Measurements from ENCODE around the gene ZNF507.

Gene ZNF507

DNA sequence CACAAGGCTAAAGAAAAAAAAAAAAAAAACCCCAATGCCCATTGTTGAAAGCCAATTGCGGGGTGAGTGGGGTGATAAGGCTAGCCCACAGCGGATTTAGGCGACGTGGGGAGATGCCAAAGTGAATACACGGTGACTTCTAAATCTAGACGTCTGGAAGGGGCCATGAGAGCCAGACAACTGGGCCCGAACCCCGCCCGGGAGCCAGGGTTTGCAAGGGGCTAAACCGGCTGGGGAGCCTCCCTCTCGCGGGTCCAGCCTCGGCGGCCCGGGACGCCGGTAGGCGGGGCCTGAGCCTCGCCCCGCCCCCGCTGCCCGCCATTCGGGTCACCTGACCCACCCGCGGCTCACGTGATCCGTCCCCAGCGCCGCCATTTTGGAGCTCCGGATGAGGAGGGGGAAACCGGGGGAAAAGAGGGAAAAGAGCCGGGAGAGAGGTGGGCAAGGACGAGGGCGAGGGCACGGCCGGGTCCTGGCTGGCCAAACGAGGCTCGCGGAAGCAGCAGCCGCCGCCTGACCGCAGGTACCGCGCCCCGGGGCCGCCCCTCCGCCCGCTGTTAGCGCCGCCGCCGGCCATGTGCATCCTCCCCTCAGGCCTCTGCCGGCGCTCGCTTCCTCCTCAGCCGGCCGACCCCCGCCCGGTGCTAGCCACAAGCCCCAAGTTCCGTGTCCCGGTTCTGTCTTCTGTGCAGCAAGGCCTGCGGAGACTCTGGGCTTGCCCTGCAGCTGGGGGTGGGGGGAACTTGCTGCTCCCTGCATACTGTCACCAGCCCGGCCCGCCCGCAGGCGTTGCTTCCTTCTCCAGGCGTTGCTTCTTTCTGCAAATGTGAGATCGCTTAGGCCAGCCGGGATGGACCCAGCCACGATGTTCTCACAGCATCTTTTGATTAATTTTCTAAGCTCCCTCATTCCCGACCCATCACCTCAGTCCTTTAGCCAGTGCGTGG, at the start of gene ZNF507:
Gene ZNF507 (plus strand): TSS at position 350 of the 947 bp plus-strand sequence. CDS start 7,221 bp downstream, outside the sequence.
- DNase-seq = peak; percentile 88 to 89

DNA sequence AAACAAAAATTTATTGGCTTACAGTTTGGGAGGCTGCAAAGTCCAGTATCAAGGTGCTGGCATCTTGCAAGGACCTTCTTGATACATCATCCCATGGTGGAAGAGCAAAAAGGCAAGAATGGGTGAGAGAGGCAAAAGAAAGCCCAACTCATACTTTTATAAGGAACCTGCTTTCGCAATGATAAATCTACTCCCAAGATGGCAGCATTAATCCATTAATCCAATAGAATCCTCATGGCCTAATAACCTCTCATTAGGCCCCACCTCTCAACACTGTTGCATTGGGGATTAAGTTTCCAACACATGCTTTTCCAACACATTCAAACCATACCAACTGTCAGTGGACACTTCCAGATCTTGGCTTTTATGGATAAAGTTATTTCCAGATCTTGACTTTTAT, 48.7 kb upstream of the ZNF507 start:
- DNase-seq = no peak

- no peak for DNase-seq
Observed at GRCh38 chr19:32302778-32303177, 42.6 kb upstream of the ZNF507 start.

GRCh38 chr19:32303193-32303592, 42.2 kb upstream of the ZNF507 start:
- DNase-seq = no peak

DNA sequence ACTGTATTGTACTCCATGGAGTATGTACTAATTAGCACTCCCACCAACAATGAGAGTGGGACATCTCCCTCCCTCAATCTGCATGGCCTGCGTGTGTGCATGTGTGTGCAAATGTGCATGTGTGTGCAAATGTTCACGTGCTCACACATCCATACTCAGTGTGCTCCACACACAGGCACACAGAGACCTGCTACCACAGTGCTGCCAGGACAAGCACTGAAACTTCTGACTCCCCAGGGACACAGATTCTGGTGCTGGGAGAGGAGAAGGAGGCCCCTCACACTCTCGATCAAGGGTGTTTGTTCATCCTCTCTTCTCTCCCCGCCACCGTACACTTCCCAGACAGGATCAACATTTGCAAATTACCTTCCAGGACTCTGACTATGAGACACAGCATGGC, 37.8 kb upstream of the ZNF507 start:
- no peak for DNase-seq

GRCh38 chr19:32308431-32309077, 36.9 kb upstream of the ZNF507 start:
- no peak for DNase-seq

- no peak for DNase-seq
Observed at GRCh38 chr19:32309711-32310390, 35.6 kb upstream of the ZNF507 start.

DNA sequence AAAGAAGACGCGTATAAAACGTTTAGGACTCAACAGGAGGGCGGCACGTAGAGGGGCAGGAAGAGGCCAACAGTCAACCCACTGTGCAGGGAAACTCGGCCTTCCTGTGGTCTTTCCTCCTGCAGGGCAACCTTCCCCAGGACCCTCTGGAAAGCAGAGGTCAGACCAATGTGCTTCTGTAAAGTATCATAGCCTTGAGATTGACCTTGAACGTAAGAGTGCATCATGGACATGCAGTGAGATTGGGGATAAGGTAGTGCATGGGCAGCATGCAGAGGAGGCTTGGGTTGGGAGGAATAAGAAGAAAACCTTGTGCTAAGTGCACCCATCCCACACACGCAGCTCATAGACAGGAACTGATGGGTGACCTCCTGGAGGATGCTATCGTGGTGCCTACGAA, 34.0 kb upstream of the ZNF507 start:
- DNase-seq = no peak

DNA sequence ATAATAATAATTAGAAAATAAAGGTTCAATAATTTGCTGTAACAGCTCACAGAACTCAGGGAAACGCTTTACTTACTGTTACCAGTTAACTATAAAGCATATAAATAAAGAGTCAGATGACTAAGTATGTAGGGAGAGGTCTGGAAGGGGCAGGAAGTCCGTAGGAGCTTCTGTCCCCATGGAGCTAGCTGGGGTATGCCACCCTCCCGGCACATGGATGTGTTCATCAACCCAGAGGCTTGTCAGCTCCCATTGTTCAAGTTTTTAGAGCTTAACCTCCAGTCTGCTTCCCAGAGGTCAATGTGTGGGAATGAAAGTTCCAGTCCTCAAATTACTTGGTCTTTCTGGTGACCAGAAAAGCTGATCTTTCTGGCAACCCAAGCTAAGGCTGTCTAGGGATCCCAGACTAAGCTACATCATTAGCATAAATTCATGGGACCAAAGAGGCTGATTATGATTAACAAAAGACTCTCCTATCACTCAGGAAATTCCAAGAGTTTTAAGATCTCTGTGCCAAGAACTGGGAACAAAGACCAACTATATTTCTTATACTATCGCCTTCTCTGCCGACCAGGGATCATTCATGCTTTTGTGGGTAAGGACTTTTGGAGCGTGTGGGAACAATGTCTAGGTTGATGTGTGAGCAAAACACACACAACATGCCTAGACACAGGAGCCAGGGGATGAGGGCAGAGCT, 31.7 kb upstream of the ZNF507 start:
- DNase-seq = no peak

GRCh38 chr19:32316034-32316433, 29.4 kb upstream of the ZNF507 start:
- no peak for DNase-seq

DNA sequence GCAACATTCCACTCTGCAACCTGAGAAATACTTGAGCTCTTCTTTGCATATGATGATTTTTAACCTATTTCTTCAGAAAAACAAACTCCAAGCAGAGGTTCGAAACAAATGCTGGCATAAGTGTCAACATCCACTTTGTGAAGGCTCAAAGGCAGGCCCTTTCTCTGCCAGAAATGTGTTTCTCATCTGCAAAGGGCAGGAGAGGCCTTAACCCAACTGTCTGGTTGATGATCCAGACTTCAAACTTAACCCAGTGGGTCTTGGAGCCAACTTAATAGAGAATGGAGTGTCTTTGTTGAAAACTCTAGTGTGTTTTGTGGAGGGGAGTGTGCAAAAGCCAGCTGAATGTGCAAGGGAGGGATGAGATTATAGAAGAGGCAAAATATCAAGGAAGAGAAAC, 28.3 kb upstream of the ZNF507 start:
- no peak for DNase-seq

DNA sequence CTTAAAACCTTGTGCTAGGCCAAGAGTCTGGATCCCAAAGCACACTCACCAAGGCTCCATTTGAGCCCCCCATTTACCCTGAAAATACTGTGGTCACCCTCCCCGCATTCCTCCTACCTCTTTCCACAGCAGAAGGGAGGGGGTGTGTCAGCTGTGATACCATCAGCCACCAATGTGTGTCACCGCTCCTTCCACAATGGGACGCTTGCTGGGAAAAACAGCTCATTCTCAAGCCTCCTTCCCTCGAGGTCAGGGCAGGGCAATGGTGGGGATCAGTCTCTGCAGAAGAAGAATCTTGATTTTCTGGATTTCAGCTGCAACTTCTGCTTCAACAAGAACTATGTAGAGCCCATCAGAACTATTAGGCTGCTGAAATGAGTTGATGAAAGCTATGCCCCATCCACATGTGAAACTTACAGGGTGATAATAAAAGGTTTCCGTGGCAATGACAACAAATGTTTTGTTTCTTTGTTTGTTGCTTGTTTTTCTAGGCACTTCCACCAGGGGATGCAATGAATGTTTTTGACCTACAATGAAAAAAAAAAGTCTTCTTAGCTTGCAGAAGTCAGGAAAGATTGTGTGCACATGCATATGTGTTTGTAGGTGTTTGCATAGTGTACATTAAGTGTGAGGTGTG, 26.4 kb upstream of the ZNF507 start:
- peak in 1 of 2 donors; percentile 19 for DNase-seq

- DNase-seq = no peak
Observed at GRCh38 chr19:32322541-32322940, 22.9 kb upstream of the ZNF507 start.

DNA sequence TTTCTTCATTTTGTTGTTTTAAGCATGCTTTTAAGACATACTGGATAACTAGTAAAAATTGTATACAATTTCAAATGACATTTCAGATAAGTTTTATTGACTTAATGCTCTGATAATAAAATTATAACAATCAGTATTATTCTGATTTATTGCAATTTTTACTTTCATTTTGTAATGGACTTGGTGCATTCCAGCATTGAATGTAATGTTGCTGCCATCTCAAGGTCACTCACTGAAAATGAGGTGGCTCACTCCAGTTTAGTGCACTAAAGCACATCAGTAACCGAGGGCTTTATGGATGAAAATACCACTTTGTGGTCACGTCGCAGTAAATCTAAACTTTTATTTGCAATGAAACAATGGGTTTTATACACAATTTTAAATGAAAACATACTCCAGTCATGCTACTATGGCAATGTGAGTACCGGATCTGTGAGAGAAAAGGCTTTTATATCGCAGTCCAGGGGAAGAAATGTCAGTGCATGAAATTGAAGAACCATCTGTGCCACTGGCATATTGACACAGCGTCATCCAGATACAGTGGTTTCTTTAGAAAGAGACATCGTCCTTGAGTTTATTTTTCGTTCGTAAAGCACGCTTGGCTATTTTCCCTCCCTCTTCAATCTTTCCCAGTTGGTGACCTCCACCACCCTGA, 20.7 kb upstream of the ZNF507 start:
- no peak for DNase-seq

DNA sequence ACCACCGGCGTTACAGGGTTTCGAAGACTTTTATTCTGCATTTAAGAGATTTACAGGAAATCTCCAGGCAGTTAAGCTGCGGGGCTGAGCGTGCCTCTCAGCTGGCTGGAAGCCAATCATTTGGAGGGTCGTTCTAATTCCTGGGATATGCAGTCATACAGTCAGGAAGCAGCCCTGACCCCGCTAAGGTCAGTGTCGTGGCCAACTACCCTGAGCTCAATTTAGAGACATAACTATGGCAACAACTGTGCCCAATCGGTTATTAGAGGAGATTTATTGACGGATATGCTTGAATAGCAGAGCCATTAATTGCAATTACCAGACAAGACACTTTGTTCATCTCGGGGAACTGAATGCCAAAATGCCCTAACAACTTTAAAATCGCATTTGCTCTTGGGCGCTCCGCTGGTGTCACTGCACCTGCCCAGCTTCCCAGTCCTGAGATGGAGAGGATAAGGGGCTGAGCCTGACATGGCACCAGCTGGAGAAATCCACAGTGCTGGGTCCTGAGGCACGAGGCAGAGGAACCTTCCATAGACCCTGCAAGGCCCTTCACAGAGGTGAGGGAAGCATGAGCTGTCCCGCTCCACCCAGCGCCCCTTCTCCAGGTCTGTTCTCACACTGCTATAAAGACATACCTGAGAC, 15.1 kb upstream of the ZNF507 start:
- no peak for DNase-seq

DNA sequence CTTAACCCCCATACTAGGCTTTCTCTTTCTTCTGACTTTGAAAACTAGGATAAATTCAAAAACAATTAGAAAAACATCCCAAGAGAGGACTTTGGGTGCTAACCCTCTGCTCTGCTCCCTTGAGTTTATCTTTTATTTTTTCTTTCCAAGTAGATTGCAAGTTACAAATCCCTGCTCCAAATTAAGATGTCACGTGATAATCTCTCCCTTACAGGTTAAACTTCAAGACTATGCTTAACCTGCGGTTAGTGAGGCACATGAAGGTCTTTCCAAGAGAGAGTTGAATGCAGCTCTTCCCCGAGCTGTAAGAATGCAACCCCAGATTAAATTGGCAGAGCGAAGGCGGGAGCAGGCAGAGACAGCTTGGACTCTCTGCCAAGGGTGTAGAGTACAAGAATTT, 12.2 kb upstream of the ZNF507 start:
- DNase-seq = no peak

- DNase-seq = no peak
Observed at GRCh38 chr19:32336259-32337083, 8.9 kb upstream of the ZNF507 start.

GRCh38 chr19:32337084-32337808, 8.2 kb upstream of the ZNF507 start:
- DNase-seq = no peak

GRCh38 chr19:32339423-32339822, 6.0 kb upstream of the ZNF507 start:
- DNase-seq = no peak
